Gastroesophageal sphincter (tissue), 3 donors: ENCODE measurements around the gene ZNF292.

ENCODE experiments used
- EP300 ChIP-seq: sonication (generic); formaldehyde crosslinking; IDR thresholded peaks from one replicate; pipeline ENCODE4 v1.6.1; 2017; ENCODE audit warnings: antibody characterized with exemption, mild to moderate bottlenecking
- POLR2AphosphoS5 ChIP-seq: sonication (generic); formaldehyde crosslinking; IDR thresholded peaks from one replicate; pipeline ENCODE4 v1.6.1; 2017; ENCODE audit warnings: antibody characterized with exemption
- TF ChIP-seq, protein P1 (sequence below), 4 experiments: fragments of 200-600 bp in 2 of 4; fragments of 450-650 bp in 2 of 4; sonication (generic) in 1 of 4; IDR thresholded peaks; one replicate each; pipeline ENCODE4 v1.5.1; 2017 to 2019; ENCODE audit warnings: antibody characterized with exemption in 4 of 4, mild to moderate bottlenecking in 2 of 4, moderate library complexity in 2 of 4

DNA sequence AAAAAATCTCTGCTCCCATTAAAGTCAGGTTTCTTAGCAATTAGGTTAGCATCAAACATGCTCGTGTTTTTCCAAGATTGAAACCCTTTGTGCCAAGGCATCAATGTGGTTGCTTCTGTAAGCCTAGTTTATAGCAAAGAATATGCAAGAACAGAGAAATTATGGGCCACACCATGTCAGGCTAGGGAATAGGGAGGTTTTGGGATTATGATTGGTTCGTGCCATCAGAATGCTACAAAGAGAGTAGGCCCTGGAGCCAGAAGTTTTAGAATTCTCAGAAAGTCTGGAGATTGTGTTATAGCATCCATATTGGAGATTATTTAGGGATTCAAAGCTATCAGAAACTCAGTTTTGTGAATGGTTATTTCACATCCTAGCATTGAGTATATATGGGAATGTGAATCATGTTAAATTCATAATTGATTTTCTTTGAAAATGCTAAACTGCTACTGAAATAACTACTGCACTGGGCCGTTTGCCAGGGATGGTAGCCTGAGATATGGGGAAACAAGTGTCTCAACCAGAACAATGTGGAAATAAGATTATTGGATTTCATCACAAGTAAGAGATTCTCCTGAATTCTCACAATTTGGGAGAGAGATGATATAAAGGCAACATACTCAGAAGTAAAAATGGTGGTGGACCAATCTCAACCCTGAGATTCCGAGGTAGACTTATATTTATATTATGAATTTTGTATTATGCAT, 45.3 kb downstream of the ZNF292 start:
- TF ChIP-seq EP300 (no peak), POLR2AphosphoS5 (no peak)
- TF ChIP-seq, protein P1, sequence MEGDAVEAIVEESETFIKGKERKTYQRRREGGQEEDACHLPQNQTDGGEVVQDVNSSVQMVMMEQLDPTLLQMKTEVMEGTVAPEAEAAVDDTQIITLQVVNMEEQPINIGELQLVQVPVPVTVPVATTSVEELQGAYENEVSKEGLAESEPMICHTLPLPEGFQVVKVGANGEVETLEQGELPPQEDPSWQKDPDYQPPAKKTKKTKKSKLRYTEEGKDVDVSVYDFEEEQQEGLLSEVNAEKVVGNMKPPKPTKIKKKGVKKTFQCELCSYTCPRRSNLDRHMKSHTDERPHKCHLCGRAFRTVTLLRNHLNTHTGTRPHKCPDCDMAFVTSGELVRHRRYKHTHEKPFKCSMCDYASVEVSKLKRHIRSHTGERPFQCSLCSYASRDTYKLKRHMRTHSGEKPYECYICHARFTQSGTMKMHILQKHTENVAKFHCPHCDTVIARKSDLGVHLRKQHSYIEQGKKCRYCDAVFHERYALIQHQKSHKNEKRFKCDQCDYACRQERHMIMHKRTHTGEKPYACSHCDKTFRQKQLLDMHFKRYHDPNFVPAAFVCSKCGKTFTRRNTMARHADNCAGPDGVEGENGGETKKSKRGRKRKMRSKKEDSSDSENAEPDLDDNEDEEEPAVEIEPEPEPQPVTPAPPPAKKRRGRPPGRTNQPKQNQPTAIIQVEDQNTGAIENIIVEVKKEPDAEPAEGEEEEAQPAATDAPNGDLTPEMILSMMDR (IDR thresholded peaks at IDR 0.05) = no peak
